Activated CD8-positive, alpha-beta memory T cell treated with anti-CD3 and anti-CD28 coated beads, Interleukin-2, amount 50 U/mL, for 48 hours (primary cell): Measurements from ENCODE around the gene PRMT3.
"Not testable (repeated sequence)": the region's sequence is repeated elsewhere in the genome, so short reads cannot be mapped to it uniquely, and the experiment has no call there.

Experiments used
- DNase-seq: peaks from one replicate; pipeline ENCODE4 v3.0.0-alpha.2; 2020

Gene PRMT3

DNA sequence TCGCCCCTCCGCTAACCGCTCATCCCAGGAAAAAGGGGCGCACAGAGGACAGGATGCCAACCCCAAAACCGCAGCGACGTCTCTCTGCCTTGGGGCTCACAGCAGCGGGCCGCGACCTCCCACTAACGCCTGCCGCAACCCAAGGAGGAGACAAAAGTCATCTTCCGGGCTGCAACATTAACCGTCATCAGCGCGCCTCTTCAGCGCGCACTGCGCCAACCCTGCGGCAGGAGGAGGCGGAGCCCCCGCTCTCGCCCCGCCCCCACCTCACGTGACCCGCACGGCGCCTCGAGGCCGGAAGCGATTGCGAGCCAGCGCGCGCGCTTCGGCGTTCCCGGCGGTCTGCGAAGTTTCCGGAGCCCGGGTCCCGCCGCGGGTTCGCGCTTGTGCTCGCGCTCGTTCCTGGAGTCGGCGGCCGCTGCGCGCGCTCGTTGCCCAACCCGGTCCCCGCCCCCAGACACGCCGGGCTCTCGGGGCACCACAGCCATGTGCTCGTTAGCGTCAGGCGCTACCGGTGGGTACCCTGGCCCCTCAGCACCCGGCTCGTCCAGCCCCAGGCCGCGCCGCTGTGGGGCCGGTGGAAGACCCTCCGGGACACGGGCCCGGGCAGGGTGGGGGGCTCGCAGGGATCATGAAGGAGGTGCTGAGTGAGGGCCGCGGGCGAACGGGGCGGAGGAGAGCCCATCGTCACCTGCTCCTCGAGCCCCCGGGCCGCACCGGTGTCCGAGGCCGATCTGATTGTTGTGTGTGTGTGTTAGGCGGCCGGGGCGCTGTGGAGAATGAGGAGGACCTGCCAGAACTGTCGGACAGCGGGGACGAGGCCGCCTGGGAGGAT is at the start of gene PRMT3:
PRMT3 (plus strand) TSS at position 456 of the 835 bp plus-strand sequence; CDS start at position 487, 31 bp downstream.
- DNase-seq, result peak; percentile 98

DNA sequence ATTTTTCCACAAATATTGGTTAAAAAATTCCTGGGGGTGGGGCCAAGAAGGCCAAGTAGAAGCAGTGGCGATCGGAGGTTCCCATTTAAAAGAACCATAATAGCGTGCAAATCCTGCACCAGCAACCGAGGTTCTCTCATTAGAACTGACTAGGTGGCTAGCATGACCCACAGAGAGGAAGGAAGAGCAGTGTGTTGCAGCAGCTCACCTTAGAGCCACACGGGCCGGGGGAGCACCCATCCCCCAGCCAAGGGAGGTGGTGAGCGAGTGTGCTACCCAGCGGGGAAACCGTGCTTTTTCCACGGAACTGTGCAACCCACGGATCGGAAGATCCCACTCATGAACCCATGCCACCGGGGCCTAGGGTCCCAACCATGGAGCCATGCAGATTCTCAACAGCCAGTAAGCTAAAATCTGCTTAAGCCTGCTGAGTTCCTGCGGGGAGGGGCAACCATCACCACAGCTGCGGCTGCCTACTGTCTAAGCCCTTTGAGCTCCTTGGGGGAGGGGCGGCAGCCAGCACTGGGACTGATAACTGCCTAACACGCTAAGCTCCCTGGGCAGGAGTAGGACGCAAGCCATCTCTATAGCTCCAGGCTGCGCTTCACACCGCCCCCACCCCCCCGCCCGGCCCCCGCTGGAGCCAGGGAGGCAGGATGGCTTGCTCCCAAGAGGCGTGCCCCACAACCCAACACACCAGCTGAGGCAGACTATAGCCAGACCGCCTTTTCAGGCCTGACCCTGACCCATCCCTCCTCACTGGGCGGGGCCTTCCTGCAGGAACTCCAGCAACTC is 45.0 kb upstream of the PRMT3 start:
- no peak for DNase-seq

DNA sequence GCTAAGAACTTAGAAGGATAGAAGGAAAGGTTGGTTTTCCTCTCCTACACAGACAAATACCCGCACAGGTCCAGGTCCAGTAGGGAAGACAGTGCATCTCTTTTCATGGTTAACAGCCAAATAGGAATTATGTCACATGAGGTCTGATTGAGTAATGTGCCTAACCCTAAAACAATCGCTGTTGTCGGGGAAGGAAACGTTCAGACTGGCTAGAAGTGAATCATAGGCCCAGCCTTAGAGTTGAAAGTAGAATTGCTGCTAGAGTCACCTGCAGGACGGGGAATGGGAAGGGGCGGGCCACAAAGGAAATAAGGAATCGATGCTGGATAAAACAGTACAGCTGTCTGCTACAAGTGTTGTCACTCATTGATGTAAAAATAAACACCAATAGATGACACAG is 36.4 kb upstream of the PRMT3 start:
- no peak for DNase-seq

DNA sequence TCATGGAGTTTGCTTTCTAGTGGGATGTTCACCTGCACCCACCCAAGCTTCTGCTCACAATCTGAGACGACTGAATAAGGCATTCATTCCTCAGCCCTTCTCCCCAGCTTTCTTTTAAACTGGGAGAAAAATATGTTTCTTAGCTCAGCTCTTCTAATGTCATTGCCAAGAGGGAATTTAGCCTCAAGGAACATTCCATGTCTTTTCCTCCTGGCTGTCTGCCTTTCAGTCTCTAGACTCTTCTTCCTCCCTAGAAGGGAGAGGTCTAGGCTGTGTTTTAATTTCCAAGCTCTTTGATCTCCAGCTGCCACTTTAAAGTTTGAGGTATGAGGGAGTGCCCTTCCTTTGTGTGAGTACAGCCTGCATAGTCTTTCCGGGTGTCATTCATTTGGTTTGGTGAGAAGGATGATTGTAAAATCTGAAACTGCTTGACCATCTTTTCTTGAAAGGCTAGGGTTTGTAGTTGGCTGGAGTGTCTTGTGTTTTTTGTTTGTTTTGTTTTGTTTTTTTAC is 35.7 kb upstream of the PRMT3 start:
- no peak for DNase-seq

DNA sequence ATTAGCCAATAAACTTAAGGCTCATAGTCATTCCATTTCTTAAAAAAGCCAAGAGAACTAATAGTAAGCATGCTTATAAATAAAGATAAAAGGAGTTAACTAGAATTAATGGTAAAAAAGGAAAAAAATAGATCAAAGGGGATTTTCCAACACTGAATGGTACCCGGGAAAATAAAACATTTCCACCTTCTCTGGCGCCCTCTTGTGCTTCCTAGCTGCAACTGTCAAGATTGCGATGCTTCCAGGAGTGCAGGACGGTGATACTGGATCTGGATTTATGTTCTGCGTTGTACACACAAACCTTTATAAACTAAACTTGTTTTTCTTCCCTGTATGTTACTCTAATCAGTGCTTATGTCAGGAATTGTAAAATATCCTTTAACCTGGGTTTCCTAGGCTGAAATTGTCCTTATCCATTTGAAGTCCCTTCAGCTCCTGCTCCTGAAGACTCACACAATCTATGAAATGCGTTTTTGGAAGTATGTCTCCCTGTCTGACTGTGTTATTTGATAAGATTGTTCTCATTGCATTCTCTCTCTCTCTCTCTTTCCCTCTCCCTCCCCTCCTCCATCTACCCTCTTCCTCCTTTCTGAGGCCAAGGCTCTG is 33.6 kb upstream of the PRMT3 start:
- no peak for DNase-seq

DNA sequence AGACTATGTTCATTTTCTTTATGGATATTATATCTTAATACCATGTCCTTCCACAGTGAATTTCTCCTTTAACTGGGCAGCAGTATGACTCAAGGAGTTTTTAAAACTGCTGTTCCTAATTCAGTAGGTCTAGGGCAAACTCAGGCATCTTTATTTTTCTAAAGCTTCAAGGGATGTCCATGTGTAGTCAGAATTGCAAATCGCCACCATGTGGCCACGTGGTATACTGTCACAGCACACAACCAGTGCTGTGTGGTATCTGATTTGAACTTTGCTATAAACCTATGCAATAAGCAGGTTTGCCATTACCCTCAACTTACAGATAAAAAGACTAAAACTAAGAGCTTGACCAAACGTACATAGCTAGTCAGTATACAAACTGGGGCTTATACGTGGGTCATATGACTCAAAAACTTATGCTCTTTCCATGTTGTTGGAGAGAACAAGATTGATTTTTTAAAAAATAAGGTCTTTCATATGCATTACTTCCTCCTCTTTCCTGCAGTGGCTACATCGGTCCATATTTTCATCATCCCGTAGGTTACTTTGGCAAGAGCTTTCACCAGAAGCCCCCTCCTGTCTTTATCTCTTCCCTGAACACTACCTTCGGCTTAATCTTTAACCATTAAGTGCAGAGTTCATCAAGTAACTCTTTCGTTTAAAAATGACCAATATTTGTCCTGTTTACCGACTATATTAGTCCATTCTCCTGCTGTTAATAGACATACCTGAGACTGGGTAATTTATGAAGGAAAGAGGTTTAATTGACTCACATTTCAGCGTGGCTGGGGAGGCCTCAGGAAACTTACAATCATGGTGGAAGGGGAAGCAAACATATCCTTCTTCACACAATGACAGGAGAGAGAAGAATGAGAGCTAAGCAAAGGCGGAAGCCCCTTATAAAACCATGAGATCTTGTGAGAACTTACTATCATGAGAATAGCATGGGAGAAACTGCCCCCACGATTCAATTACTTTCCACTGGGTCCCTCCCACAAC is 32.0 kb upstream of the PRMT3 start:
- DNase-seq, result no peak

DNA sequence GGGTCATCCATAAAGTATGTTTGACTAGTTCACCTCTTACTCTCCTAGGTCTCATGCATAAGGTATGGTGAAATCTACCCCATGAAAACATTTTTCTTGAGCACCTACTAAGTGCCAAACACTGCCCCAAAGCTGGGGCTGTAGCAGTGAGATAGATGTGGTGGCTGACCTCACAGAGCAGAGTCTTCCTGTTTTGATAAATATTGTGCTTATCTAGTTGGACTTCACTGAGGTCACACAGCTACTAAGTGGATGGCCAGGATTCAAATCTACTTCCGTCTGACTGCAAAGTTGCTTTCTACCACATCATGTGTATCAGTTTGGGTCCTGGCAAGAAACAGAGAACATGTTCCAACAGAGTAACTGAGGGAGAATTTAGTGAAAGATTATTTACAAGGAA is 30.4 kb upstream of the PRMT3 start:
- DNase-seq, result no peak

DNA sequence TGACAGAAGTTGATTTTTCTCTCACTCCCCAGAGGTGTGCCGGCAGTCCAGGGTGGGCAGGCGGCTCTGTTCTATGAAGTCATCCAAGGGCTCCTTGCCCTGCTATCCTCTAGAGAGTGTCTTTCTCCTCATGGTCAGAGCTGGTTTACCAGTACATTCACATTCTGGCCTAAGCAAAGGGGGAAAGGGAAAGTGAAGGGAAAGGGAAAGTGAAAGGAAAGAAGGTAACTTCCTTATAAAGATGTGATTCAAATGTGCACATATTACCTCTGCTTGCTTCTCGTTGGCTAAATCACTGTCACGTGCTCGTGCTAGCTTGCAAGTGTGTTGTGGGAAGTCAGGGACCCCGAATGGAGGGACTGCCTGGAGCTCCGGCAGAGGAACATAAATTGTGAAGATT is 26.9 kb upstream of the PRMT3 start:
- DNase-seq, result peak; percentile 55

DNA sequence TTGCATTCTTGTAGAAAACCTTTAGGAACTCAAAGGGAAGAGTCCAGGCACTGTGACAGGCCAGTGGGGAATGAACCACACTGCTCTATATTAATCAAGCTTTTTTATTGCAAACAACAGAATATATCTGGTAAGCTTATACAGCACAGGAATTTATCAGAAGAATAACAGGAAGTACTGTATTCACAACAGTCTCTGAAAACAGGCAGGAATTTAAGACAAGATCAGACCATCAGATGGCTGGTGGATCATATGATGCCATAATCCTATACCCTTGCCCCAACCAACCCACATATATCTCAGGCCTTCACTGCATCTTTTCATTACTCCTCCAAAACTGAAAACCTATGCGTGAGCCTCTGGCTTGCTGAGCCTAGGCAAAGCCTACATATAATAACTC is 25.0 kb upstream of the PRMT3 start:
- no peak for DNase-seq

DNA sequence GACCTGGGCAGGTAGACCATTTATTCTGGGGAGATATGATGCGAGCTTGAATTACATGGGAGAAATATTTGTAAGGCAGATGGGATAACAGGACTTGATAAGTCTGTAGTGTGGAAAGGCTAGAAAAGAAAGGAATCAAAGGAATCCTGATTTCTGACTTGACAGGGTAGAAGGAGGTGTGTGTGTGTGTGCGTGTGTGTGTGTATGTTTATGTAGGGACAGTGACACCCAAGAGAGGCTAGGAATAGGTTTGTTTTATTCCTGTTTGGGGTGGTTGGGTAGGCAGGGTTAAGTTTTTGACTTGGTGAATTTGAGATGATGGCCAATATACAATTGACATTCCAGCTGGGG is 24.4 kb upstream of the PRMT3 start:
- no peak for DNase-seq

DNA sequence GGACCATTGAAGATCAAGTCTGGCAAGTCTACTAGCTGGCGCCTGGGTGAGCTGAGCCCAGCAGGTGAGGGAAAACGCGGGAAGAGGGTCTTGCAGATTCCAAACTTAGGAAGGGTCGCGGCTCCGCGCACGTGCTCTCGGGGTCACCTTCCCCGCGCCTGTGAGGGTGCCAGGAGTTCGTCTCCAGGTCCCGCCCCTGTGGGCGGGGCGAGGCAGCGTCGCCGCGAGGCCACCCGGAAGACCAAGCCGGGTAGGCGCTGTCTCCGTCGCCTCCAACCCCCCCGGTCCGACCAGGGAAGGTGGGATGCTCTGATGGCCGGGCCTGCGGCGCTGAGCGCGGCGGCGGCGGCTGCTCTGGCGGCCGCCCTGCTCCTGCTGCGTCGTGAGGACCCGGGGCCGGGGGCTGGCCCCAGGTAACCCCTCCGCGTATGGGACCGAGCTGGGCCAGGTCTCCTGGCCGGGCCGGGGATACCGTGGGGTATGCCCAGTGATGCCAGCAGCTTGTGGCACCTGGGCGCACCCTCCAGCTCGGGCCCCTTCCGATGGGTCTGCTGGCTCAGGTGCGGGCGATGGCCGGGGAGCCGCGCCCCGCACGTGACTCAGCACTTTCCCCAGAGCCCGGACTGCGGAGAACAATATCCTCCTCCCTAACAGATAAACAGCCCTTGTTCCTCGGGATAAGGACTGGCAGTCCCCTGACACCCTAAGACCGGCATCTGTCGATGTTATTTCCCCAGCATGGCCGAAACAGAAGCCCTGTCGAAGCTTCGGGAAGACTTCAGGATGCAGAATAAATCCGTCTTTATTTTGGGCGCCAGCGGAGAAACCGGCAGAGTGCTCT is 23.8 kb upstream of the PRMT3 start, which contains the start of gene HTATIP2:
HTATIP2 (plus strand) TSS at position 215 of the 841 bp plus-strand sequence; CDS start at position 739, 524 bp downstream.
- DNase-seq, result peak; percentile 85

DNA sequence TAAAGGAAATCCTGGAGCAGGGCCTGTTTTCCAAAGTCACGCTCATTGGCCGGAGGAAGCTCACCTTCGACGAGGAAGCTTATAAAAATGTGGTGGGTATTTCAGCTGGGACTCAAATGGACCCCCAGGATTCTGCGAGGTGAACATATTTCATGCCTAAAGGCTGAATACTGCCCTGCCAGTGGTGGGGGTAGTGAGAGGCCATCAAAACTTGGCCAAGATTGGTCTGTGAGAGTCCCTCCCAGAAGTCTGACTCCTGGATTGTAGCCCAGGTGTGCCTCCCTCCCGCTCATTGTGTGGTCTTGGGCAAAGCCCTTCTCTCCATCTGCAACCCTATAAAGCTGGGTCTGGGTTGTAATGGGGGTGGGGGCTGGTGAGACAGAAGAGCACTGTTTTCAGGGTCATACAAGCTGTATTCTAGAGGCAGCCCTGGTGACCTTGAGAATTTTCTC is 23.1 kb upstream of the PRMT3 start:
- DNase-seq, result no peak

DNA sequence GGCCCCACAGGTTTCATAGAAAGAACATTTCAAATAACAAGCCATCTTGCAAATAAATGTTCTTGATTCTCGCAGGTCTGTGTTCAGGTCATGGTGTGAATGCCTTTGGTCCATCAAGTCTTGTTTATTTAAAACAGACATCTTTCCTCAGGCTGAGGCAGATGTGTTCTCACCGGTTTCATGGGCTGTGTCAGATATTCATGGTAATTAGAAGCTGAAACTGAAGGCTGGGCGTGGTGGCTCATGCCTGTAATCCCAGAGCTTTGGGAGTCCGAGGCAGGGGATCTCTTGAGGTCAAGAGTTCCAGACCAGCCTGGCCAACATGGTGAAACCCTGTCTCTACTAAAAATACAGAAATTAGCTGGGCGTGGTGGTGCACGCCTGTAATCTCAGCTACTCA is 22.1 kb upstream of the PRMT3 start:
- not testable (repeated sequence) for DNase-seq

DNA sequence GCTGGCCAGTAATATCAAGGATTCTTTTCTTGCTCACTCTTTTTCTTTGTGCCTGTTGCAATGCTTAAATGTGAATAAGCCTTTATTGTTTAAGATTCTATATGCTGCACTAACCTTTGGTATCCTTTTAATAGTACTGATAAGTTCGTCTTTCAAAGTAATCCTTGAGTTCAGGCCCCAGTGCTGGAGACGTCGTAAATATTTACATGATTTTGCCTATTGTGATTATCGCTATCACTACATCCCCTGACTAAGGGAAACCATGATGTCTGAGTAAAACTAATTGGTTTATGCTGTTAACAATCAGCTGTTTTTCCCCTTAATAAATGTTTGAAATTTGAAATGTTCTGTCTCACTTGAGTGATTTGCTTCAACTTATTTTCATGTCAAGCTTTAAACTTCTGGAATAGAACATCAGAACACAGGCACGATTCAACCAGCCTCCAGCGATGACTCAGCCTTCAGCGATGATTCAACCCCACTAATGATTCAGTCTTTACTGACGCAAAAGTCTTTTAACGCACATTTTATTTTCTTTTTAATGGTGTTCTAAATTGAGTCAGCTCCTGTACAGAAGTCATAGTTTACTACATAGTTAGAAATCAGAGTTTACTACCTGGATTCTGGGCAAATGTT is 20.1 kb upstream of the PRMT3 start:
- peak; percentile 65 for DNase-seq

DNA sequence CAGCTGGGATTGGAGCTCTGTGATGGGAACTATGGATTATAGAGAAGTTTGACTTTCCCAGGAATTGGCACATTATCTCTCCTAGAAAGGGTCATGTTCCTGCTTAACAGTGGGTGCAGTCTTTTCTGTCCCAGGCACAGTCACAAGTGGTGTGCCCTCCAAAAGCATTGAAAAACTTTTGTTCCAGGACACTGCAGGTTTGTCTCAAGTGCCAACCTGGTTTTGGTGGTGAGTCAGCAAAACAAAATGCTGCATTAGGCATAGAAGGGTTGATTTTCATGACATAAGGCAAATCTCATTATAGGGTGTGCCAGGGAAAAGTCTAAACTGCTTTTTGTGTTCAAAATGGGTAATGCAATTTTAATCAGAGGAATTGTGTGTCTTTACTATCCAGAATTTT is 19.1 kb upstream of the PRMT3 start:
- DNase-seq, result no peak

DNA sequence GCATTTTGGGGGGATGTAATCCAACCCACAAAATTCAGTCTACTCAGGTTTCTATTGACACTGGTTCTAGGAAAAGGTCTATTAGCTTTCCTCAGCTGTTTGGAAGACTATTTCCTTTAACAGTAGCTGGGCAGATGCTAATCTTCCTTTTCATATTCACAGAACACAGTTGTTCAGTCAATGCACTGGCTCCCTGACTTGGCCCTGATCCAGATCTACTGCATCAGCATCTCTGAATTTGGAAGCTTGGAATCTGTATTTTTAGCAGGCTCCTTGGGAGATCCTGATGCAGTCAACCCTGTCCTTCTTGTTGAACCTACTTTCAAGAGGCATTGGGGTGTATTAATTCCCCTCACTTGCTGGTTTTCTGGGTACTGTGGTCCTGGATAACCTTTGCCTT is 17.7 kb upstream of the PRMT3 start:
- DNase-seq, result no peak

DNA sequence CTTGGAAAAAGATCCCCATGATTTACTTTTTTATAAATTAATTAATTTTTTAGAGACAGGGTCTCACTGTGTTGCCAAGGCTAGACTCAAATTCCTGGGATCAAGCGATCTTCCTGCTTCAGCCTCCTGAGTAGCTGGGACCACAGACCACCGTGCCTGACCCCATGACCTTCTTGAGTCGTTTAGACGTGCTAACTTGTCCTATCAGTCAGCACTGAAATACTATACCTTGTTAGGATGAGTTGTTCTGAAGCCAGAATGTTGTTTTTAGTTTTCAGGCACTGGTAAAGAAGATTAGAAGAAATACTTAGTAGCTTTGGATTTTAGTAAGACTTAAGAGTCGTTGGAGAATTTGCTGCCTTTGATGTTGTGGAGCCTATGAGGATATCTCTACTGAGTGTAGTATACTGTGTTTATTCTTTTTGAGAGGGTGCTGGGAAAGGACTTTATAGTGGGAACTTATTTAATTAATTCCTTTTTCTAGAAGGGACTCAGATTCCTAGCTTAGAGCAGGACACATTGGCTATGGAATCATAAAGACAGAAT is 15.4 kb upstream of the PRMT3 start:
- no peak for DNase-seq

DNA sequence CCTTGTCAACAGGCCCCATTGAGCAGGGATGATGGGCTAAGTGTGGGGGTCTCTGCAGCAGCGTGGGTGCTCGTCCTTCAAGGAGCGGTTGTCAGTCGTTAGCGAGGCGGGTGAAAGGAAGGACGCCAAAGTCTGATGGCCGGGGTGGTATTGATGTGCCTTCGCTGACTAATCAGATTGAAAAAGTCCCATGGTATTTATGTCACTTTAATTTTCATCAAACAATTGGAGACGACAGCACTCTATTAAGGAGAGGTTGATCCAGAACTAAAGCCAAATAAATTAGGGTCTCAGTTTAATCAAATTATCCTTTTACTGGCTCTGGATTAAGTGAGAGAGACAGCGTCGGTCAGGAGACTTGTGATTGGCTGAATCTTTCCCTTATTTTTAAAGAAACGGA is 14.4 kb upstream of the PRMT3 start:
- DNase-seq, result no peak

DNA sequence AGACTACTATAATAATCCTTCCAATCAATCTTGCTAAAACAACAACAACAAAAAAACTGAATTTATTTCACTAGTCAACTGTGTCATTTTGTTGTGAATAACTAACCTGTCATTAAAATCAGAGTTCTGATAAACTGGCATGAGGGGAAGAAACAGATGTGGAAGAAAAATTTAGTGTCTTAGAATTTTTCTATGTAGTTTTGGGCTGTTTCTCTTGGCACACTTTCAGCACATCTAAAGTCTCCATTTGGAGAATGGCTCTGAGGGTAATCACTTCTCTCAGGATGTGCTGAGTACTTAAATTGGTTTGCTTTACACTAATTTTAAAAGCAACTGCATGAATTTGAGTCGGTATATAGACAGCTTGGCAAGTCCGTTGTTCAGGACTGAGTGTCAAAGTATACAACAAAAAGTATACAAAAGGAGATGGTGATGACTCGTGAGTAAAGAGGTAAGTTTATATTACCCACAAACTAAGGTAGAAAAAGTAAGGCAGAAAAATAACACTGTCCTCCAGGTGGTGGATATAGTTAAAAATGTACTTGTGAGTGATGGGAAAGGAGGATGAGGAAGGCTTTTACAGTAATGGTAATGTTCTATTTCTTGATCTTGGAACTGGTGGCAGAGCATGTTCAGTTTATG is 13.8 kb upstream of the PRMT3 start:
- DNase-seq, result no peak
